Left renal pelvis (tissue), 4 donors: ENCODE results near the gene TCTA. TPM values are rescaled to one million over a fixed set of nuclear protein-coding genes. Genes with fewer than 3 reads are reported as not detected.

Source experiments
- DNase-seq, 4 donors: peaks; one replicate each; pipeline ENCODE4 v3.0.0-alpha.2; 2013; ENCODE audit warnings: low read depth in 4 of 4, low spot score in 3 of 4
- polyA plus RNA-seq, 4 donors: library from polyadenylated mRNA; unstranded; fragments of 120-200 nt; gene quantifications; one replicate each; pipeline ENCODE4 v1.2.1, GENCODE V29; 2013; ENCODE audit not compliant: insufficient read length in 4 of 4

Gene TCTA
- polyA plus RNA-seq, 4 donors: 25.4 to 38.9 (median 32.2) TPM

DNA sequence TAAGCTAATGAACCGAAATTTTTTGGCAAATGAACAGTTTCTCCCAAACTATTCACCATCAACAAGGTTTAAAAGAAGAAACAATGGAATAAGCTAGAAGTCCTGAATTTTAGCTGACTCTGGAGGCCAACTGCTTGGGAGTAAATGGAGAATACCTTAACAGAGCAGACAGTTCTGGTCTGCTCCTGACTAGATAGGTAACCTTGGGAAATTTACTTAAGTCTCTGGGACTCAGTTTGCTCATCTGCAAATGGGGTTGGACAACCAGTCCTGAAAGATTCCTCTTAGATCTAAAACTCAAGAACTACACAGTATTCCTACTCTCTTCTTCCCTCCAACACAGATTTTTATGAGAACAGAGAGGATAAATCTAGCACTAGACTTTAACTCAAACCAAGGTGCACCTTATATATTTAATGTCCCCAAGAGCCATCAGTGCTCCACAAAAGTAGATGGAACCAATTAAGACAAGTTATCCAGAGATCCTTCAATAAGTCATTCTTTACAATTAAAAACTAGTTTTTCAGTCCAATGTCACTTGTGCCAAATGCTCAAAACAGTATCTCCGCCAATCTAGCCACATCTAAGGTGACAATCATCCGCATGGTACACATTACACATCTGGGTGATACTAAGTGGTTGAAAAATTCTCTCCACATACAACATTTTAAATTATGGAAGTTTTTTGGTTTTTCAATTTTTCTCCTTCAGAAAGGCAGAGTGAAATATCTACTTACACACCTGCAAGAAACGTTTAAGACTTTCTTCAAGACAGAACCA lies 2.0 kb upstream of the TCTA start:
- DNase-seq: no peak

DNA sequence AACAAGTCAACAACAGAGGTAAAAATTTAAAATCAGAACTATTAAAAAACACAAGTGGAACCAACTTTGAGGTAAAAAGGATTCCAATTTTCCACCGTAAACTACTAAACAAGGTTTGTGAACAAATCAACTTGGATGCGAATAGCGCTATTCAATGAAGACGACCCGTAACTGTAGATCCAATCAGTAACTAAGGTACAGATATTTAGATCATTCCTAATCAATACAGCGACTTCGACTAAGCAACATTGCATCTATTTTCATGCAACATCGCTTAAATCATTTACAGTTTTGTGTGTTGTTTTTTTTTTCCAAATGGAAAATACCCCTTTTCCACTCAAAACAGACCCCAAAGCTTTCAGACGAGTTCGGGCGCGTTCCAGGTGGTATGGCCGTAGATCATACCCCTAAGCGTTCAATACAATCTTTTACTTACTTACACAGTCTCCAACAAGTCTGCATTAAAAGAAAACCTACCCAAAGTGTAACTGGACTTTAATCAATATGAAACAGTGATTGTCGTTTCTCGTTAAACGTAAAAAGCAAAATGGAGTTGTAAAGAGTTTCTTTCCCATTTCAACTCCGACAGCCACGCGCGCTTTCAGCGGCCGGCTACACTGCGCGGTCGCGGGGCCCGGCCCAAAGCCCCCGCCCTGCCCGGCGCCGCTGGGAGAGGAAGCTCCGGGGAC lies 1.2 kb upstream of the TCTA start:
- no peak for DNase-seq

- DNase-seq: no peak
Measured at GRCh38 chr3:49411535-49411967, 672 bp upstream of the TCTA start.

- DNase-seq: no peak
Measured at GRCh38 chr3:49412632-49413337, 562 bp downstream of the TCTA start.

GRCh38 chr3:49413338-49413734 lies 1.1 kb downstream of the TCTA start:
- no peak for DNase-seq

- no peak for DNase-seq
Measured at GRCh38 chr3:49414753-49415152, 2.5 kb downstream of the TCTA start.

GRCh38 chr3:49415931-49416601 lies 3.8 kb downstream of the TCTA start:
- no peak for DNase-seq

GRCh38 chr3:49416867-49417266 lies 4.6 kb downstream of the TCTA start:
- no peak for DNase-seq

DNA sequence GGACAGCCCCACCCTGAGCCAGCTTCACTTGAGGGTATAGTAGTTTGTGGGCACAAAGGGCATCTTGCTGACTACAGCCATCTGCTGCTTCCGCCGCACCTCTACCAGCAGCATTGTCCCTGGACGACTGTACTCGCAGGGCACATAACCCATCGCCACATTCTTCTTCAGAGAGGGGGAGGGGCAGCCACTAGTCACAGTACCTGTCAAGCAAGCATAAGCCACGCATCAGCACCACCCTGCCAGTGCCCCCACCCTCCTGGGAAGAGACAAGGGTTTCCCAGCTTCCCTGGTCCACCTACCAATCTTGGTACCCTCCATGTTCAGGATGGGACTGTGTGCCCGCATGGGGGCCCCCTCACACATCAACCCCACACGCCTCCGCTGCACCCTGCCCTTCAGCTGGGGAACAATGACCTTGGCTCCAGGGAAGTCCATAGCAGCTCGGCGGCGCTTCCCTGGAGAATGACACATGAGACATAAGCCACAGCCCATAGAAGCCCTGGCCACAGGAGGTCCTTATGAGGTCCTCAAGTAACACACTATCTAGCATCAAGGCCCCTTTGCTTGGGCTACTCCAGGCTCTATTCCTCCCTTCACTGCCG lies 5.4 kb downstream of the TCTA start:
- no peak for DNase-seq

DNA sequence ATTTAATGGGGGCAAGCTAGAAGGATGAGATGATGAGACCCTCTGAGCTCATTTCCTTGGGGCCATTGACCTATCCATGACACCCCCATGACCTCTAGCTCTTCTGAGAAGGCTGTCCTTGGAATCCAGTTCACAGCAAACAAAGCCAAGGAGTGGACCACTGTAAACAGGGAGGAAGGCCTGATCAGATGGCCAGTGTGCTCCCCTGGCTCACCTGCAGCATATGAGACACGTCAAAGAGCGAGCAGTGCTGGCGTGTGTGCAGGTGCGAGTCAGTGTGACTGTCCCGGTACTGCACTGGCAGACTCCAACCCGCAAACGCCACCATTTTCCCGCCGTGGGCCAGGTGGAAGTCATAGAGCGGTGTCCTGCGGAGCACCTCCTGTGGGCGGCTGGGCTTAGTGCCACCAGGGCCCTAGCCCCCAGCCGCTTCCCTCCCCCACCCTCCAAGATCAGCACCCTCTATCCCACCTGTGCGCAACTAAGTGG lies 9.7 kb downstream of the TCTA start:
- DNase-seq: no peak

DNA sequence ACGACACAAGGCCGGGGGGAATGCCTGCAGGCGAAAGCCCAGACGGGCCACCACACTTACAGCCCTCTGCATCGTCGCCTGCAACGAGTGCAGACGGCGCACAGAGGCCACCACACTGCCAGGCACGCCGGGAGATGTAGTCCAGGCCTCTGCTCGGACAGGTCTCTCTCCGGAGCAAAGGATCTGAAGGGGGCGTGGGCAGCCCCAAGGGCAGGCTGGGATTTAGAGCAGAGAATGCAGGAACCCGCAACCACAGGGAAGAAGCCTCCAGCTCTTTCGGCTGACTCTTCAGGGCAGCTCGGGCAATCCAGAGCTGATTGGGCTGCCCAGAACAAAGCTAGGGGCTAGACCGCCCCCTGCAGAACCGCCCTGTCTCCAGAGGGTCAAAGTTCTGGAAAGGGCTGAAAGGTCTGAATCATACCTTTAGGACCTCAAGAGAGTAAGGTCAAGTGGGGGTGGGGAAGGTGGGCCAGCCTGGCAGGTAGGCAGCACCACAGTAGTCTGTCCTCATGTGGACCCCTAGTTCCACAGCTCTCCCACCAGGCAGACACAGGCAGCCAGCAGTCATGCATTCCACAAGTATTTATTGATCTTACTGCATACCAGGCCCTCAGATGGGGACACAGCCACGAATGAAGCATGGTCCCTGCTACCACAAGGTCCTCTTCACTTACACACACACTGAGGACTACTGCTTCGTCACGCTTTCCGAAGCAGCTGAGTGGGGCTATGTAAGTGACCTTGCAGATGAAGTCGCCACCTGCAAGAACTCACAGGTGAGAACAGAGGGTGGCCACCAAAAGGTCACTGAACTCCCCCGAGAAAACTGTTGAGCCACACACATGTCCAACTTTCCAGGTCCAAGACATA lies 10.4 kb downstream of the TCTA start, which contains the start of gene AMT:
Gene AMT (minus strand): TSS at position 95 of the 870 bp plus-strand sequence. CDS start 23 bp downstream, at position 72.
- no peak for DNase-seq

- DNase-seq: no peak
Measured at GRCh38 chr3:49424816-49425215, 12.6 kb downstream of the TCTA start.

GRCh38 chr3:49427586-49427985 lies 15.4 kb downstream of the TCTA start:
- DNase-seq: no peak

- DNase-seq: no peak
Measured at GRCh38 chr3:49428752-49429080, 16.5 kb downstream of the TCTA start.

GRCh38 chr3:49434731-49435130 lies 22.5 kb downstream of the TCTA start:
- DNase-seq: no peak

DNA sequence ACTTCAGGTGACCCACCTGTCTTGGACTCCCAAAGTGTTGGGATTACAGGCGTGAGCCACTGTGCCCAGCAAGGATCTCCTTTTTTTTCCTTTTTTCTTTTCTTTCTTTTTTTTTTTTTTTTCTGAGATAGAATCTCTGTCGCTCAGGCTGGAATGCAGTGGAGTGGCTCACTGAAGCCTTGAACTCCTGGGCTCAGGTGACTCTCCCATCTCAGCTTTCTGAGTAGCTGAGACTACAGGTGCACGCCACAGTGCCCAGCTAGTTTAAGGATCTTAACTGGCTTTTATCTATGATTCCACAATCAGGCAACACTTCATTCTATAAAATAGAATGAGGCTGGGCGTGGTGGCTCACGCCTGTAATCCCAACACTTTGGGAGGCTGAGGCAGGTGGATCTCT lies 33.2 kb downstream of the TCTA start:
- DNase-seq: no peak

- no peak for DNase-seq
Measured at GRCh38 chr3:49453621-49454020, 41.4 kb downstream of the TCTA start.

DNA sequence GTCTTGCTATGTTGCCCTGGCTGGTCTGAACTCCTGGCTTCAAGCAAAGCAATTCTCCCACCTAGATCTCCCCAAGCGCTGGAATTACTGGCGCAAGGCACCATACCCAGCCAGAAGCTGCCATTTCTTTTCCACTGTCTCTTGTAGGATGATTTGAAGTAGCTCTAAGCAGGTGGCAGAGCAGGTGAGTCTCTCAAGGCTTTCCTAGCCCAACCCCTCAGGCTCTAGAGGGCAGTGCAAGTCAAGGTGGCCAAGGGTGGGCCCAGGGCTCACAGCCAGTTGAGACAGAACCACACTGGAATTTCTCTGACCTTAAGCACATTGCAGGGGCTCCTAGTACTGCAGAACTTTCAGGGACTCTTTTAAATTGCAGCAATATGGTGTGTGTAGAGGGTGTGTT lies 42.2 kb downstream of the TCTA start:
- no peak for DNase-seq

- no peak for DNase-seq
Measured at GRCh38 chr3:49454898-49455681, 42.9 kb downstream of the TCTA start.
